HepG2 (cell line): ENCODE results near the gene EDC3. TPM values are rescaled to one million over a fixed set of nuclear protein-coding genes. Genes with fewer than 3 reads are reported as not detected.
A peak's percentile ranks its signal among the peaks of the same experiment; 100 is the strongest.

Experiments
- AKAP8 ChIP-seq: sonication (generic); formaldehyde crosslinking; IDR thresholded peaks from 2 replicates; pipeline ENCODE4 v1.5.1; 2020; ENCODE audit warnings: mild to moderate bottlenecking, missing genetic modification reagents
- CBX5 ChIP-seq: sonication (generic); formaldehyde crosslinking; IDR thresholded peaks from 2 replicates; pipeline ENCODE4 v1.4.0; 2020; ENCODE audit warnings: missing genetic modification reagents, borderline replicate concordance
- DBP ChIP-seq: sonication (generic); formaldehyde crosslinking; IDR thresholded peaks from 2 replicates; pipeline ENCODE4 v1.4.0; 2020; ENCODE audit warnings: missing genetic modification reagents; ENCODE audit errors: not compliant biosample characterization
- ELF1 ChIP-seq: sonication (generic); formaldehyde crosslinking; IDR thresholded peaks from 2 replicates; pipeline ENCODE4 v1.4.0; 2020; ENCODE audit warnings: missing genetic modification reagents
- ELF4 ChIP-seq: sonication (generic); formaldehyde crosslinking; IDR thresholded peaks from 2 replicates; pipeline ENCODE4 v1.5.0; 2020; ENCODE audit warnings: missing genetic modification reagents, mild to moderate bottlenecking, moderate library complexity, borderline replicate concordance
- GPN1 ChIP-seq: sonication (generic); formaldehyde crosslinking; IDR thresholded peaks from 2 replicates; pipeline ENCODE4 v1.5.1; 2020; ENCODE audit warnings: missing genetic modification reagents, borderline replicate concordance
- MAFK ChIP-seq, 2 experiments: IDR thresholded peaks in 1 of 2; conservative IDR thresholded peaks in 1 of 2; 2 replicates each; pipeline ENCODE4 v1.6.1; 2011; ENCODE audit warnings: improper control_type of control experiment in 2 of 2, low read length in 2 of 2
- NPAS2 ChIP-seq: sonication (generic); formaldehyde crosslinking; IDR thresholded peaks from 2 replicates; pipeline ENCODE4 v1.8.0; 2022; ENCODE audit warnings: mild to moderate bottlenecking, missing genetic modification reagents, borderline replicate concordance
- RBM39 ChIP-seq: fragments of 200-400 bp; formaldehyde crosslinking; IDR thresholded peaks from one replicate; pipeline ENCODE4 v1.6.1; 2018; ENCODE audit warnings: antibody characterized with exemption, mild to moderate bottlenecking, low read depth, low read length; ENCODE audit not compliant: poor library complexity, severe bottlenecking
- TAF1 ChIP-seq: sonication (generic); formaldehyde crosslinking; IDR thresholded peaks from 2 replicates; pipeline ENCODE4 v1.4.0; 2020; ENCODE audit warnings: missing genetic modification reagents
- TARDBP ChIP-seq: sonication (generic); formaldehyde crosslinking; IDR thresholded peaks from 2 replicates; pipeline ENCODE4 v1.8.0; 2022; ENCODE audit warnings: mild to moderate bottlenecking, missing genetic modification reagents
- YEATS4 ChIP-seq: sonication (generic); formaldehyde crosslinking; IDR thresholded peaks from 2 replicates; pipeline ENCODE4 v1.4.0; 2020; ENCODE audit warnings: missing genetic modification reagents, borderline replicate concordance
- ZC3H4 ChIP-seq: sonication (generic); formaldehyde crosslinking; IDR thresholded peaks from 2 replicates; pipeline ENCODE4 v1.4.0; 2020; ENCODE audit warnings: missing genetic modification reagents, borderline replicate concordance
- ZFP41 ChIP-seq: sonication (generic); formaldehyde crosslinking; IDR thresholded peaks from 2 replicates; pipeline ENCODE4 v1.4.0; 2020; ENCODE audit warnings: mild to moderate bottlenecking, missing genetic modification reagents, borderline replicate concordance
- ZKSCAN1 ChIP-seq: fragments of 150-350 bp; IDR thresholded peaks from 2 replicates; pipeline ENCODE4 v1.6.1; 2014; ENCODE audit warnings: low read length
- ZNF382 ChIP-seq: sonication (generic); formaldehyde crosslinking; IDR thresholded peaks from 2 replicates; pipeline ENCODE4 v1.5.0; 2020; ENCODE audit warnings: missing genetic modification reagents, mild to moderate bottlenecking, borderline replicate concordance
- ZNF383 ChIP-seq: sonication (generic); formaldehyde crosslinking; IDR thresholded peaks from 2 replicates; pipeline ENCODE4 v1.4.0; 2020; ENCODE audit warnings: missing genetic modification reagents, mild to moderate bottlenecking, borderline replicate concordance
- polyA plus RNA-seq, 8 experiments: library from polyadenylated mRNA; depleted of rRNA in 3 of 8; stranded (reverse) in 7 of 8; unstranded in 1 of 8; fragments of >200 nt; fragmentation: Illumina TruSeq in 4 of 8; extraction: Trizol in 4 of 8; gene quantifications; 2 replicates each; pipeline versions ENCODE4 v1.2.1 to v1.2.3, GENCODE V29; 2011 to 2016; ENCODE audit warnings: low read depth in 4 of 8, missing spikeins in 1 of 8, mixed read lengths in 1 of 8; ENCODE audit not compliant: insufficient read depth in 1 of 8
- total RNA-seq, 5 experiments: library from RNA; depleted of rRNA; stranded (reverse); fragments of >200 nt; fragmentation: Illumina TruSeq; extraction: Trizol; gene quantifications; 2 replicates each; pipeline ENCODE4 v1.2.3, GENCODE V29; 2016; ENCODE audit warnings: low read depth in 1 of 5
- TF ChIP-seq, protein P1 (sequence below): sonication (generic); formaldehyde crosslinking; IDR thresholded peaks from 2 replicates; pipeline ENCODE4 v1.4.0; 2020; ENCODE audit warnings: mild to moderate bottlenecking, low read depth, missing genetic modification reagents
- TF ChIP-seq, protein P2 (sequence below): sonication (generic); formaldehyde crosslinking; IDR thresholded peaks from 2 replicates; pipeline ENCODE4 v1.8.1; 2023; ENCODE audit warnings: mild to moderate bottlenecking, moderate library complexity, missing genetic modification reagents
- TF ChIP-seq, protein P3 (sequence below): sonication (generic); formaldehyde crosslinking; IDR thresholded peaks from 2 replicates; pipeline ENCODE4 v1.8.1; 2023; ENCODE audit warnings: mild to moderate bottlenecking, missing genetic modification reagents, borderline replicate concordance
- TF ChIP-seq, protein P4 (sequence below): IDR thresholded peaks from 2 replicates; pipeline ENCODE4 v1.6.1; 2012; ENCODE audit warnings: low read length, improper control_type of control experiment

Gene EDC3
- total and polyA plus RNA-seq, 2 of the 13 experiments (the other 11 are each of a cell fraction or from before 2014, with no cell fraction given) = 17.4 to 32.0 TPM

- 0 out of 2 replicates have a peak, but pooled peaks have one; percentile 42 for TF ChIP-seq ELF1 (CRISPR knock-in tag)
- TF ChIP-seq ZNF382 = no peak
- TF ChIP-seq NPAS2 (CRISPR knock-in tag) = no peak
- TF ChIP-seq, protein P1, sequence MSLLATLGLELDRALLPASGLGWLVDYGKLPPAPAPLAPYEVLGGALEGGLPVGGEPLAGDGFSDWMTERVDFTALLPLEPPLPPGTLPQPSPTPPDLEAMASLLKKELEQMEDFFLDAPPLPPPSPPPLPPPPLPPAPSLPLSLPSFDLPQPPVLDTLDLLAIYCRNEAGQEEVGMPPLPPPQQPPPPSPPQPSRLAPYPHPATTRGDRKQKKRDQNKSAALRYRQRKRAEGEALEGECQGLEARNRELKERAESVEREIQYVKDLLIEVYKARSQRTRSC (CRISPR knock-in tag) = no peak
- no peak for TF ChIP-seq ZFP41 (CRISPR knock-in tag)
- TF ChIP-seq RBM39 = peak; percentile 81
- TF ChIP-seq, protein P2, sequence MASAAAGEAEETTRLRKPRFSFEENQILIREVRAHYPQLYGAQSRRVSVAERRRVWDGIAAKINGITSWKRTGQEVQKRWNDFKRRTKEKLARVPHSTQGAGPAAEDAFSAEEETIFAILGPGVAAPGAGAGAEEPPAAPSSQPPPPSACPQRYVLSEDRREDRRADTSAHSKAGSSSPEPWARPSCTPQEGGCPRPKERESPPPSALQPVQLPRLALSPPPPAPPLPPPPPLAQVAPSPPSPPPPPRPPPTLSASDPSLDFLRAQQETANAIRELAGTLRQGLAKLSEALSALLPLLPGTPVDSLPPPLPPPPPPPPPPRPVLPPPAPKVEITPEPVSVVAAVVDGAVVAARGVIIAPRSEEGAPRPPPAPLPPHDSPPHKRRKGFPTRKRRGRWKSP = peak; percentile 65; the same call in 1 of the 2 replicates
- no peak for TF ChIP-seq GPN1 (CRISPR knock-in tag)
- 0 out of 2 replicates have a peak, but pooled peaks have one; percentile 26 for TF ChIP-seq AKAP8 (CRISPR knock-in tag)
- TF ChIP-seq, protein P3, sequence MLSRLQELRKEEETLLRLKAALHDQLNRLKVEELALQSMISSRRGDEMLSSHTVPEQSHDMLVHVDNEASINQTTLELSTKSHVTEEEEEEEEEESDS = no peak
- no peak for TF ChIP-seq ZKSCAN1
- no peak for TF ChIP-seq ZNF383 (CRISPR knock-in tag)
- no peak for TF ChIP-seq ZC3H4 (CRISPR knock-in tag)
- TF ChIP-seq, protein P4, sequence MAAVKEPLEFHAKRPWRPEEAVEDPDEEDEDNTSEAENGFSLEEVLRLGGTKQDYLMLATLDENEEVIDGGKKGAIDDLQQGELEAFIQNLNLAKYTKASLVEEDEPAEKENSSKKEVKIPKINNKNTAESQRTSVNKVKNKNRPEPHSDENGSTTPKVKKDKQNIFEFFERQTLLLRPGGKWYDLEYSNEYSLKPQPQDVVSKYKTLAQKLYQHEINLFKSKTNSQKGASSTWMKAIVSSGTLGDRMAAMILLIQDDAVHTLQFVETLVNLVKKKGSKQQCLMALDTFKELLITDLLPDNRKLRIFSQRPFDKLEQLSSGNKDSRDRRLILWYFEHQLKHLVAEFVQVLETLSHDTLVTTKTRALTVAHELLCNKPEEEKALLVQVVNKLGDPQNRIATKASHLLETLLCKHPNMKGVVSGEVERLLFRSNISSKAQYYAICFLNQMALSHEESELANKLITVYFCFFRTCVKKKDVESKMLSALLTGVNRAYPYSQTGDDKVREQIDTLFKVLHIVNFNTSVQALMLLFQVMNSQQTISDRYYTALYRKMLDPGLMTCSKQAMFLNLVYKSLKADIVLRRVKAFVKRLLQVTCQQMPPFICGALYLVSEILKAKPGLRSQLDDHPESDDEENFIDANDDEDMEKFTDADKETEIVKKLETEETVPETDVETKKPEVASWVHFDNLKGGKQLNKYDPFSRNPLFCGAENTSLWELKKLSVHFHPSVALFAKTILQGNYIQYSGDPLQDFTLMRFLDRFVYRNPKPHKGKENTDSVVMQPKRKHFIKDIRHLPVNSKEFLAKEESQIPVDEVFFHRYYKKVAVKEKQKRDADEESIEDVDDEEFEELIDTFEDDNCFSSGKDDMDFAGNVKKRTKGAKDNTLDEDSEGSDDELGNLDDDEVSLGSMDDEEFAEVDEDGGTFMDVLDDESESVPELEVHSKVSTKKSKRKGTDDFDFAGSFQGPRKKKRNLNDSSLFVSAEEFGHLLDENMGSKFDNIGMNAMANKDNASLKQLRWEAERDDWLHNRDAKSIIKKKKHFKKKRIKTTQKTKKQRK = no peak
- TF ChIP-seq YEATS4 (CRISPR knock-in tag) = peak; percentile 47; the same call in 1 of the 2 replicates
- TF ChIP-seq ELF4 = no peak
- peak; percentile 42; the same call in 1 of the 2 replicates for TF ChIP-seq TARDBP (CRISPR knock-in tag)
- TF ChIP-seq MAFK (conservative IDR thresholded peaks at IDR 0.05 in 1 of 2, IDR thresholded peaks at IDR 0.05 in 1 of 2; ENCODE audit: low read length in 2 of 2) = no peak
- peak; percentile 18 for TF ChIP-seq TAF1 (CRISPR knock-in tag)
- TF ChIP-seq CBX5 (CRISPR knock-in tag) = no peak
- TF ChIP-seq DBP (CRISPR knock-in tag) = no peak
Measured at GRCh38 chr15:74725845-74726773, 30.3 kb upstream of the EDC3 start (continued).
